Measurements from ENCODE around the gene NLE1.

GRCh38 chr17:35132816-35133550 is 9.1 kb downstream of the NLE1 start:
- TF ChIP-seq, protein P1, sequence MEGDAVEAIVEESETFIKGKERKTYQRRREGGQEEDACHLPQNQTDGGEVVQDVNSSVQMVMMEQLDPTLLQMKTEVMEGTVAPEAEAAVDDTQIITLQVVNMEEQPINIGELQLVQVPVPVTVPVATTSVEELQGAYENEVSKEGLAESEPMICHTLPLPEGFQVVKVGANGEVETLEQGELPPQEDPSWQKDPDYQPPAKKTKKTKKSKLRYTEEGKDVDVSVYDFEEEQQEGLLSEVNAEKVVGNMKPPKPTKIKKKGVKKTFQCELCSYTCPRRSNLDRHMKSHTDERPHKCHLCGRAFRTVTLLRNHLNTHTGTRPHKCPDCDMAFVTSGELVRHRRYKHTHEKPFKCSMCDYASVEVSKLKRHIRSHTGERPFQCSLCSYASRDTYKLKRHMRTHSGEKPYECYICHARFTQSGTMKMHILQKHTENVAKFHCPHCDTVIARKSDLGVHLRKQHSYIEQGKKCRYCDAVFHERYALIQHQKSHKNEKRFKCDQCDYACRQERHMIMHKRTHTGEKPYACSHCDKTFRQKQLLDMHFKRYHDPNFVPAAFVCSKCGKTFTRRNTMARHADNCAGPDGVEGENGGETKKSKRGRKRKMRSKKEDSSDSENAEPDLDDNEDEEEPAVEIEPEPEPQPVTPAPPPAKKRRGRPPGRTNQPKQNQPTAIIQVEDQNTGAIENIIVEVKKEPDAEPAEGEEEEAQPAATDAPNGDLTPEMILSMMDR (IDR thresholded peaks at IDR 0.05 in 8 of 11, conservative IDR thresholded peaks at IDR 0.05 in 3 of 11) = no peak
- peak in 1 of 3 donors; percentile 8 for TF ChIP-seq POLR2AphosphoS5 (IDR thresholded peaks at IDR 0.05)
- TF ChIP-seq POLR2A (IDR thresholded peaks at IDR 0.05) = no peak

Data from spleen (tissue), 7 donors.